GM21381 (cell line): ENCODE data around the gene RPS6KA5.
"Not testable (repeated sequence)": the region's sequence is repeated elsewhere in the genome, so short reads cannot be mapped to it uniquely, and the experiment has no call there.

Source experiments
- ATAC-seq: cut with Tn5 transposase; IDR thresholded peaks from one replicate; pipeline ENCODE4 v1.9.1; 2021; ENCODE audit warnings: mild to moderate bottlenecking, moderate library complexity; ENCODE audit not compliant: unreplicated experiment

Gene RPS6KA5

GRCh38 chr14:90840667-90841066 is 219.8 kb downstream of the RPS6KA5 start:
- not testable (repeated sequence) for ATAC-seq

GRCh38 chr14:90839889-90840266 is 220.6 kb downstream of the RPS6KA5 start:
- ATAC-seq, result no peak

- no peak for ATAC-seq
These were observed 221.2 kb downstream of the RPS6KA5 start for GRCh38 chr14:90839024-90839888.

- ATAC-seq, result not testable (repeated sequence)
These were observed 221.9 kb downstream of the RPS6KA5 start for GRCh38 chr14:90838531-90838930.

DNA sequence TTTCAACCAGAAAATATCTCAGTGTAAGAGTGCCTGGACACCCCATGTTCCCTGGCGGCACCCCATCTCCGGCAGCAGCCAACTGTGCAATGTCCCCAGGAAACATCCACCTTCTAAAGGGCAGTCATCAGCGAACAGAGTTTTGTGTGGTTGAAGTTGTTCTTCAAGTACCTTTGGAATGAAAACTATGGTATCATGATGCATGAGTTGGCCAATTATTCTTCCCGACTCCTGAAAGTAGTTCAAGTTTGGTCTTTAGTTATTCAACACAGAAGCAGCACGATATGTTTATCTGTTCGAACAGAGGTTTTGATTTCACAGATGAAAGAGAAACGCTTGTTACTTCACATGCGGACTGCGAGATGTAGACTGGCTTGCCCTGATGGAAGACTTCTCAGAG is 223.1 kb downstream of the RPS6KA5 start:
- no peak for ATAC-seq

DNA sequence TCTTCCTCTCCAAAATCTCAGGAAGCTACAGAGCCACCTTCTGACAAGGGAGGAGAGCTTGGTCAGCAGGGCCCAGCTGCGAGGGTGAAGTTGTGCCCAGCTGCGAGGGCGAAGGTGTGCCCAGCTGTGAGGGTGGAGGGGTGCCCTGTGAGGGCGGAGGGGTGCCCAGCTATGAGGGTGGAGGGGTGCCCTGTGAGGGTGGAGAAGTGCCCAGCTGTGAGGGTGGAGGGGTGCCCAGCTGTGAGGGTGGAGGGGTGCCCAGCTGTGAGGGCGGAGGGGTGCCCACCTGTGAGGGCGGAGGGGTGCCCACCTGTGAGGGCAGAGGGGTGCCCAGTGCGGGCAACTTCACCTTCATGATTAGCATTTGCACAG is 223.8 kb downstream of the RPS6KA5 start:
- ATAC-seq, result no peak

- ATAC-seq, result no peak
These were observed 228.6 kb downstream of the RPS6KA5 start for GRCh38 chr14:90831821-90832220.

GRCh38 chr14:90830931-90831701 is 229.3 kb downstream of the RPS6KA5 start:
- ATAC-seq, result no peak

- no peak for ATAC-seq
These were observed 230.8 kb downstream of the RPS6KA5 start for GRCh38 chr14:90829677-90830076.

DNA sequence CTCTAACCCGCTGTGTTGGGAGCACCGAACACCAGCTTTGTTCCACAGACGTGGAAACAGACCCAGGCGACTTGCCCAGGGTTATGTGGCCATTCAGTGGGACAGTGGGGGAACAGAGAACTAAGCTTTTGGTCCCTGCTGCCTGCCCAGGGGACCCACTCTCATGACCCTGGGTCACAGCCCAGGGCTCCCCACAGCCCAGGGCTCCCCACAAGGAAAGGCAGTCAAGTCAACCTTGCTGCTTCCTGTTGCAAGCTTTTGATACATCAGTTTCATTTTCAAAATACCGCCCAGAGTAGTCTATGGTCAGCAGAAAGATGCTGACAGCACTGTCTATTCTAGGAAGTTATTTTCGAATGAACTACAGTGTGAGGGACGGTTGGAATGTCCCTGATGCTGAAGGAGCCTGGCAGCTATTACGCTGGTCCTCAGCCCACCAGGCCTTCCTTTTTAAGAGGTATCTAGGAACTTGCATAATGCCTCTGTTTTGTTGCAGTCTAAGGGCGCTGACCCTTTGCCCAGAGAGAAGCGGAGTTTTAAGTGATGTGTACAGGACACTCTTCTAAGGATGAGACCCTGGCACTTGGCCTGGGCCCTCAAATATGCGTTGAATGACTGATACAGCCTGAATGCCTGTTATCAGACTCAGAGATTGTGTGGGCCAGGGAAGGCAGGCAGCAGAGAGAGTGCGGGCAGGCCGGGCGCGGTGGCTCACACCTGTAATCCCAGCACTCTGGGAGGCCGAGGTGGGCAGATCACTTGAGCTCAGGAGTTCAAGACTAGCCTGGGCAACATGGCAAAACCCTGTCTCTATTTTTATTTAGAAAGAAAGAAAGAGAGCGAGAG is 231.6 kb downstream of the RPS6KA5 start:
- ATAC-seq, result no peak

GRCh38 chr14:90827919-90828610 is 232.4 kb downstream of the RPS6KA5 start:
- peak; percentile 100 for ATAC-seq

GRCh38 chr14:90823542-90823941 is 236.9 kb downstream of the RPS6KA5 start:
- ATAC-seq, result not testable (repeated sequence)

DNA sequence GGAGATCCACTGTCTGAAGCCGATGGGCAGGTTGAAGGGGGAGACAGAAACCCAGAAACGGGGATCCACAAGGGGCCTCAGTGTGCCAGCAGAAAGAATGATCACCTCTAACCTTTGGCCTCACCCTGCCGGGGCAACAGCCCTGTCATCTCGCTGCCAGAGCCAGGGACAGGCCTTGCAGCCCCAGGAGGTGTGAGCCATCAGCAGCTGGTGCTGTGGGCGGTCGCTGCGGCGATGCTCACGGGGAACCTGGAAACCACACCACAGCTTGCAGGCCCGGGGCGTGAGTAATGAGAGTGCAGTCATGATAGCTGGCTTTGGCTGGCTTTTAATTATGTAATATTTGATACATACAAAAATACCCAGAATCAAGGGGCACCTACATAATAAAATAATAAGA is 239.5 kb downstream of the RPS6KA5 start:
- ATAC-seq, result peak; percentile 77

DNA sequence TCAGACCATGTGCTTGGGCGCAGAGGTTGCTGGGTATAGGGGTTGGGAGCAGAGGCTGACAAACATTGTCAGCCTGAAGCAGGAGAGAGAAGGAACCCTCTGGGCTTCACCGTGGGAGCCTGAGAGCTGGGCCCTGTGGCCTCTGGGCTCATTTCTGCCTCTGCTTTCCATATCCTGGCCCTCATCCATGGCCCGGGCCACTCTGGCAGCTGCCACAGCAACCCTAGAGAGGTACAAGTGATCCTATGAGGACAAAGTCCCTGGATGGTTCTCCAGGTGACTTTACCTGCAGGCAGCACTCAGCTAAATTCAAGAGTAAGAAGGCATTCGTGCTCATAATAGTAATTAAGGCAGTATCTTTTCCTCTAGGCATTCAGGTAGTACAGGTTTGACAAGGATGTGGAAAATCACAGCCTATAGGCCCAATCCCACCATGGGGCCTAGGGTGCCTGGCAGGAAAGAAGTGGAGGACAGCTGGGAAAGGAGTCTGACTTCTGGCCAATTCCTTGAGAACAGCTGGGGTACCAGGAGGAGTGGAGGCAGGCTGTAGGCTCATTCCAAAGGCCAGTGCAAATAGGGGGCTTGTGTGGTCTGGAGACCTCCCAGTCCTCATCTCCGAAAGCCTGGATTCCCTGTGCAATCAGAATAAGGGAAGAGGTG is 240.6 kb downstream of the RPS6KA5 start:
- no peak for ATAC-seq

DNA sequence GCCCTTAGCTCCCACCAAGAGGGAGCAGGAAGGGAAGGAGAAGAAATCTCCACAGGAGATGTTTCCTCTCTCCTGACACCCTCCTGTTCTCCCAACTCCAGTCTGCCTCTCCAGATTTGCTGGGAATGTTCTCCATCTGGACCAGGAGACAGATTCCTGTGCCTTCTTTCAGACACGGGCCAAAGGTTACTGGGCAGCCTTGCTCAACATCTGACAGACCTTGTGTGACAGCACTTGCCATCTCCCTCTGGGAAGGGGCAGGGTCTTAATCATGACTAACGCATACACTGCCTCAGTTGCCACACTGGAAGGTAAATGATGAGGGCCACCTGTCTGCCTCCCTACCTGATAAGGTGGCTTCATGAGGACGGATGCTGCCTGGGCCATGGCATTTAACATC is 241.7 kb downstream of the RPS6KA5 start:
- ATAC-seq, result no peak

DNA sequence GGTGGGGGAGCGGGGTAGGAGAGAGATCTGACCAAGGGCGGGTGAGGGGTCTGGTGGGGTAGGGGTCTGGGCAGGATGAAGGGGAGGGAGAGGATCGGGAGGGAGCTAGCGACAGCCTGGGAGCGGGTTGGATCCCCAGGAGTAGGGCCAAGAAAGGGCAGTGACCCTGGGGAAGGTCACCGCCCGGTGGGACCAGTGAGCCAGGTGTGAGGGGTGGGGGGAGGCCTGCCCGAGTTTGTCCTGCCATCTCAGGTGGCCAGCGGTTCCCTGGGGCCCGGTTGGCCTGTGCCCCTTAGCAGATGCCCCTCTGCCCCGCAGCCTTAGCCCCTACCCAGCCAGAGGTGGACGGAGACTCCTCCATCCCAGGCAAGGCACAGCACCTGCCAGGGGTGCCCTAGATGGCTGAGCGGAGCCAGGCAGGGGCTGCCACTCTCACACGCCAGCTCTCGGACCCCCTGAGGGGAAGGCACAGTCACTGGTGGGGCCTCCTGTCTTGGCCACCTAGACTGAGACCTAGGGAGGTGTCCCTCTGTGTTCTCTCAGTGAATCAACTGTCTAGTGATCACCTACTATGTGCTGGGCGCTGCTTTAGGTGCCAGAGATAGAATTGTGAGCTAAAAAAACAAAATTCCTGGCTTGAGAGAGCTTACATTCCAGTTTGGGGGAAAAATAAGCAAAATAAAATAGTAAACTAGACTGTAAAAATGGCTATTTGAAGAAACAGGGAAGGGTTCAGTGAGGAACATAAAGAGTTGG is 243.6 kb downstream of the RPS6KA5 start:
- no peak for ATAC-seq

DNA sequence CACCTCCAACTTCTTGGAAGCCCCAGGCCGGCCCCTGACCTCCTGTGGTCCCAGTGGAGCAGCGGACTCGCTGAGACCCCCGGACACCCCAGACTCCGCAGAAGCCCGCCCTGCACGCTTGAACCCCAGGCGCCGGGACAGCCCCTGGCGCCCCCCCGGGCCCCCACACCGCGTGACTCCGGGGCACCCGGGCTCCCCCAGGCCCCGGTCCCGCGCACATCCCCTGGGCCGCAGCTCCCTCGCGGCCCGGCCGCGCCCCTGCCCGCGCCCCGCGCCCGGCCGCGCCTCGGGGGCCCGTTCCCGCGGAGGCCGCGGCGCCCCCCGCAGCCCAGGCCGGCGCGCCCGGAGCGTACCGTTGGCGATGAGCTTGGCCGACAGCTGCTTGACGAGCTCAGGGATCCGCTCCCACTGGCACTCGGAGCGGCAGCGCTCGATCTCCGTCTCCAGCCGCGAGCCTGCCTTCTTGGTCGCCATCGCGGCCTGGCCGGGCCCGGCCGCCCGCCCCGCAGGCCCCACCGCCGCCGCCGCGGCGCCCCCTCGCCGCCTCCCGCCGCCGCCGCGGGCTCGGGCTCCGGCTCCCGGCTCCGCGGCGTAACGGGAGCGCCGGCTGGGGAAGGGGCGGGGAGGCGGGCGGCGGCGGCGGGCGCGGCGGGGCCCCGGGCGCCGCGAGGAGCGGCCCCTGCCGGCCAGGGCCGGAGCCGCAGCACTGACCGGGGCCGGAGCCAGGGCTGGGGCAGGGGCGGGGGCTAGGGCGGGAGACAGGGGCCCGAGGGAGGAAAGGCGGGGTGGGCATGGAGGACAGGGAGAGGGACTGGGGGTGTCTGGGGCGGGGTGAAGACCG is 244.4 kb downstream of the RPS6KA5 start, which contains the start of gene TTC7B:
TSS of gene TTC7B (minus strand) at position 609 of the 841 bp plus-strand sequence. CDS start at position 474, 135 bp downstream.
- peak; percentile 65 for ATAC-seq

DNA sequence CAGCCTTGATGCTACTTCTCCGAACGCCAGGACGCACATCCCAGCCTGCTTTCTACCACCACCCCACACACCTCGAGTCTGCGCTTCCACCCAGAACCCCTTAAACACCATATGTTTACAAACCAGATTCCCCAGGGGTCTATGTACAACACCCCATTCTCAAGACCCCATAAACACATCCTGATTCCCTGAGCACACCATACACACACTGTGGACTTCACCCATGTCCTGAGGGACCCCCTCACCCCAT is 244.9 kb downstream of the RPS6KA5 start:
- no peak for ATAC-seq
